HG03354 (cell line): ENCODE results near the gene NUDT3.
A peak's percentile ranks its signal among the peaks of the same experiment; 100 is the strongest.
"Not testable (repeated sequence)": the region's sequence is repeated elsewhere in the genome, so short reads cannot be mapped to it uniquely, and the experiment has no call there.

Source experiments
- ATAC-seq: cut with Tn5 transposase; IDR thresholded peaks from one replicate; pipeline ENCODE4 v1.9.1; 2021; ENCODE audit warnings: mild to moderate bottlenecking; ENCODE audit not compliant: unreplicated experiment, poor library complexity, severe bottlenecking

NUDT3 gene

DNA sequence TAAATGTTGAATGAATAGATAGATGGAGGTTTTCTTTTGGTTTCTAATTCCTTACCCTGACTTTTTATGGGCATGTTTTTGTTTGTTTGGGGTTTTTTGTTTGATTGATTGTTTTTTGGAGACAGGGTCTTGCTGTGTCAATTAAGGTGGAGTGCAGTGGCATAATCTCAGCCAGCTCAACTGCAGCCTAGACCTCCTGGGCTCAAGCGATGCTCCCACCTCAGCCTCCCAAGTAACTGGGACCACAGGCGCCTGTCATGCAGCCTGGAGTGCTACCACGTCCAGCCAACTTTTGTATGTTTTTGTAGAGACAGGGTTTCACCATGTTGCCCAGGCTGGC lies 1.5 kb upstream of the NUDT3 start:
- no peak for ATAC-seq

DNA sequence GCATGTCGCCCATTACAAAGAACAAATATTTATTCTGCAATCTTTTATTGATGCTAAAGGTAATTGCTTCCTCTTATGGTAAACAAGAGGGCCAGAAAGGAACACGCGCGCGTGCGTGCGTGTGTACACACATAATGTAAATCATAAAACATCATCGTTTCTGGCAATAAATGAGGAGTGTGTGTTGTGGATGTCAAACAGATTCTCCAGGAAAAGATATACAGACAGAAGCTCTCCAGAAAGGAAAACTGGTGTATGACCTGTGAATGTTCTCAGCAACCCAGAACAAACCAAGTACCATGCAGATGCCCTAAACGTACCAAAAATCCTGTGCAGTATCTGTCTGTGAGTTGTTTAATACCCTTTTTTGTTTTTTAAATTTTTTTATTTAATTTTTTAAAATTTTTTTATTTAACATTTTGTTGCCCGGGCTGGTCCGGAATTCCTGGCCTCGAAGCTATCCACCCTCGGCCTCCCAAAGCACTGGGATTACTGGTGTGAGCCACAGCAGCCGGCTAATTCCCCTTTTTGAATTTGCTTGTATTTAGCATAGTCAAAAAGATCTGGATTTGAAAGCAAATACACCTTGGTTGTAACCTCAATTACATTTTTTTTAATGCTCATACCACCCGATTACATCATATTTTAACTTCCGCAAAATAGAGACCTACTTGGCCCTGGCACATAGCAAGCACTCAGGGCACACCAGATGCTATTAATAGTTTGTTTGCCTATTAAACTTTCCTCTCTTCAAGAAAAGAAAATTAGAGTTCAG lies 909 bp upstream of the NUDT3 start:
- no peak for ATAC-seq

DNA sequence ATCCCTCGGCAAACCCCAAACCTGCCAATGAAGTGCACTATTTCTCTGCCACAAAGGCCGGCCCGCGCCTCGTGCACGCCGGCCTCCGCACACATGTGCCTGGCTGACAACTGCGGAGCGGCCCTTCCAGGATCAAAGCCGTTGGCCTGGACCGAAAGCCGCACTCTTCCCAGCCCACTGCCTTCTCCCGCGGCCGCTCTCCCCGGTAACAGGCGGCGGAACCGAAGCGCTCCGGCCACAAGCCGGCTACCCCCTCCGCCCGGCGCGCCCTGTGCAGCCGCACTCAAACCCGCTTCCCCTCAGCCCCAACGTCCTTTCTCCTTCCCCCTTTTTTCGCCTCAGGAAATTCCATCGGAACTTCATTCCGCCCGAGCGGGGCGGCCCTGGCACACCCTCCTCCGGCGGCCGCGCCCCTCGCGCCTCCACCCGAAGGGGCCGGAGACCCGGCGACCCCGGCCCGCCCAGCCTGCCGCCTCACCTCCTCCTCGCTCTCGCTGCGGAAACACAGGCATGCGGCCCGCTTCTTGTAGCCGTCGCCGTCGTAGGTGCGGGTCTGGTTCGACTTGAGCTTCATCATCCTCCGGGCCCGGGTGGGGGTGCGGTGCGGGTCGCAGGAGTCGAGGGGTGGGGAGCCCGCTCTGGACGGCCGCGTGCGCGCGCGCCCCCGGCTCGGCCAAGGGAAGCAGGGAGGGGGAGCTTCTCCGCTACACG lies 528 bp downstream of the NUDT3 start:
- ATAC-seq, result peak; percentile 42

DNA sequence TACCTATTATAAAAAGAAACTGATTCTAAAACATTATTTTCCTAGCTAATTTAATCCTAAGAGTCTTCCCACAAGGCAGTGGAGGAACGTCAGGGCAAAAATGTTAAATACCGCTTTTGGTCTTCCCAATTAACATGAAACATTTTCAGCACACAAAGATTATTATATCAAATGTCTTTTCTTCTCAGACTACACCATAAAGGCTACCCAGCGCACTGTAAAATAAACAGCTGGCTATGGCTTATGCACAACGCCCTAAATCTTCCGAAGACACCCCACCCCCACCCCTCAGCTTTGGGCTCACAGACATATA lies 1.0 kb downstream of the NUDT3 start:
- ATAC-seq, result no peak

DNA sequence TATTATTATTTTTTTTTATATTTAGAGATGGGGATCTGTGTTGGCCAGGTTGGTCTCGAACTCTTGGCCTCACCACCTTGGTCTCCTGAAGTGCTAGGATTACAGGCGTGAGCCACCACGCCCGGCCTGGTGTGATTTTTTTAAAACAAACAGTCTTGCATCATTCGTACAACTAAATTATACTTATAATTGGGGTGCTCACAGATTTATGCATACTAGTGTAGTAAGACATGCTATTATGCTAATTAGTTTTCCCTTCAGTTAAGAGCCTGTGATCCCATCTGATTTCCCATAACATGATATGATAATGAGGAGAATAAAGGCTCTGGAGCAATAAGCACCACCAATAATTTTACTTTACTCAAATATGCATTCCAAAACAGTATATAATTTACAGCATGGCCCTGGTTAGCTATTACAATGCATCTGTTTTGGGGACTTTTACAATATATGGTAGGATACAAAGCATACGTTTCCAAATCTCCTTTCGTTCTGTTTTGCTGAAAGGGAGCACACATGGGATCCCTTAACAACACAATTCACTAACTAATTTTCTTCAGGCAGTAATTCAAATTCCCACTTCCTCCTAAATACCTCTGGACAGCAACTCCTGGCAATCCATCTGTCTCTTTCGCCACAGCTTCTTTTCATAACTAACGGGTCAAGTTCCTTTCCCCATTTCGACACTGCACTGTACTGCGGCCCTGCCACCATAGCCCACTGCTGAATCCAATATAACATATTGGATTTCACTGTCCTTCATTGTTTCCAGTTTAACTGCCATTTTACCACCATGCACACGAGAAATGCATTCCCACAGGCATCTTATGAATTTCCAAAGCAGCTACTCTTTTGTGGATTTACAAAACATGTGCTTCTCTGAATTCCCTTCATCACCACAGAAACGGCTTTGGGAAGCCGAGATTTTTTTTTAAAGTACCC lies 1.7 kb downstream of the NUDT3 start:
- ATAC-seq, result no peak

DNA sequence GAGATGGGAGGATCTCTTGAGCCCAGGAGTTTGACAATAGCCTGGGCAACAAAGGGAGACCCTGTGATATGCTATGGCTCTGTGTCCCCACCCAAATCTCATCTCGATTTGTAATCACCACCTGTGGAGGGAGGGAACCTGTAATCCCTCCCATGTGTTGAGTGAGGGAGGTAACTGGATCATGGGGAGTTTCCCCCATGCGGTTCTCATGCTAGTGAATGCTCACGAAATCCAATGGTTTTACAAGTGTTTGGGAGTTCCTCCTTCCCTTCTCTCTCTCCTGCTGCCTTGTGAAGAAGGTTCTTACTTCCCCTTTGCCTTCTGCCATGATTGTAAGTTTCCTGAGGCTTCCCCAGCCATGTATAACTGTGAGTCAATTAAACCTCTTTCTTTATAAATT lies 3.4 kb downstream of the NUDT3 start:
- no peak for ATAC-seq

DNA sequence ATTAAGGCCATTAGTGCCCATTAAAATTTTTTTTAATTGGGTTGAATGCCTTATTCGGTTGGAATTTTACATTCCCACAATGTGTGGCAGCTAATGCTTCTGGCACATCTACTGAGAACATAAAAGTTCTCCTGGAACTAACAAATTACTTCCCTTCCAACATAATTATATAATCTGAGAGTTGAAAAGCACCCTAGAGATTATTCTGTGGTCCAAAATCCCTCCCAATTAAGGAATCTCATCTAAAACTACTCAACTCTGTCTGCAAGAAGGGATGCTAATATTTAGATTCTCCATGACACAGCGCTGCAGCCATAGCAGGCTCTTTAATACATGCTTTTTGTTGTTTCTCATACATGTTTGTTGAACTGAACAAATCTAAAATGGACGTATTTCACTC lies 4.0 kb downstream of the NUDT3 start:
- no peak for ATAC-seq

DNA sequence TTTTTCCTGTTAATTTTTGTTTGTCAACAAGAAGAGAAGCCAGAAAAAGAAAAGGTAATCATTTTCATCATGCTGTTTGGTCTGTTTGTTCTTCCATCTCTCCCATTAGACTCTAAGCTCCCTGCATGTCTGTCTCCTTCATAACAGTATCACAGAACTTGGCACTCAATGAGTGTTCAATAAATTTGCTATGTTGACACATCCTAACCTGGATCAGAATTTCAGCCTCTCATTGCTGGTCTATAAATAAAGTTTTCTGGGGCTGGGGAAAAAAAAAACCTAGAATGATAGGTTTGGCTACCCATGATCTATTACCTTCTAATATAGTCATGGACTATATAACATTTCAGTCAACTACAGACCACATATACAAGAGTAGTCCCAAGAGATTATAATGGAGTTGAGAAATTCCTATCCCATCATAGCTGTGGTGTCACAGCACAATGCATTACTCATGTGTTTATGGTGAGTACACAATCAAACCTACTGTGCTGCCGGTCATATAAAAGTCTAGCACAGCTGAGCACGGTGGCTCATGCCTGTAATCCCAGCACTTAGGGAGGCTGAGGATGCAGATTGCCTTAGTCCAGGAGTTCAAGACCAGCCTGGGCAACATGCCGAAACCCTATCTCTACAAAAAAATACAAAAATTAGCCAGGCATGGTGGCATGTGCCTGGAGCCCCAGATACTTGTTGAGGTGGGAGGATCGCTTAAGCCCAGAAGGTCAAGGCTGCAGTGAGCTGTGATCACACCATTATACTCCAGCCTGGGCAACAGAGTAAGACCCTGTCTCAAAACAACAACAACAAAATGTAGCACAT lies 5.9 kb downstream of the NUDT3 start:
- ATAC-seq, result no peak

DNA sequence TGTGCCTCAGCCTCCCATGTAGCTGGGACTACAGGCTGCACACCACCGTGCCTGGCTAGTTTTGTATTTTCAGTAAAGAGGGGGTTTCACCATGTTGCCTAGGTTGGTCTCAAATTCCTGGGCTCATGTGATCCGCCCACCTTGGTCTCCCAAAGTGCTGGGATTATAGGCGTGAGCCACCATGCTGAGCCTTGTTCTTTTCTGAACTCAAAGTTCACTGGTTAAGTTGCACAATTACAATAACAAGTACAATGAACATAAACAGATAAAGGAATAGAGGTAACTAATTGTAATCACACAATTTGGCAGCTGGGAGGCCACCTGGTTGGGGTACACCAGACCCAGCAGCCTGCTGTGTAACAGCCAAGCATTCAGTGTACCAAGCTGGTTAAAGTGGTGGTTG lies 6.7 kb downstream of the NUDT3 start:
- ATAC-seq, result no peak

DNA sequence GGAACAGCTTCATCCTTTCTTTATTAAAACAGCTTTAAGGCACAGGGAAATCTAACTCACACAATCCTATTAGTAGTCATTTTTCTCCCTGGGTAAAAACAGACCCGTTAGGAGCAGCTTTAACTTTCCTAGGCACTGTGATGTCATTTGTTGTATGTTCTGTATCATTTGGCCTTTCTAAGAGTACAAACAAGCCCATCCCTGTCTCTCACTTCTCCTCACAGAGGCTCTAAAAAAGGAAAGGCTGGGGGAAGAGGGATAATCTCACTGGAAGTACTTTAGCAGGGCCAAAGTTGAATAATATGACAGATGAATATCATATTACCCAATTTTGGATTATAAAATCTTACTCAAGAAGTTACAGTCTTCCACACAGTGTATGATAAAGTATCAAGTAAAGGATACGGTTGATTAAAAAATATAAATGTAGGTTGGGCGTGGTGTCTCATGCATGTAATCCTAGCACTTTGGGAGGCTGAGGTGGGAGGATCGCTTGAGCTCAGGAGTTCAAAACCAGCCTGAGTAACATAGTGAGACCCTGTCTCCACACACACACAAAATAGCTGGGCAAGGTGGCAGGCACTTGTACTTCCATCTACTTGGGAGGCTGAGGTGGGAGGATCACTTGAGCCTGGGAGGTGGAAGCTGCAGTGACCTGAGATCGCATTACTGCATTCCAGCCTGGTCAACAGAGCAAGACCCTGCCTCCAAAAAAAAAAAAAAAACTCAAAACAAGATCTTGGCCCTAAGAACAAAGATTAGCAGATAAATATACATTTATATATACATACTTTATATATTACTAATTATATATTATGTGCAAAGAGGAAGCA lies 7.9 kb downstream of the NUDT3 start:
- no peak for ATAC-seq

DNA sequence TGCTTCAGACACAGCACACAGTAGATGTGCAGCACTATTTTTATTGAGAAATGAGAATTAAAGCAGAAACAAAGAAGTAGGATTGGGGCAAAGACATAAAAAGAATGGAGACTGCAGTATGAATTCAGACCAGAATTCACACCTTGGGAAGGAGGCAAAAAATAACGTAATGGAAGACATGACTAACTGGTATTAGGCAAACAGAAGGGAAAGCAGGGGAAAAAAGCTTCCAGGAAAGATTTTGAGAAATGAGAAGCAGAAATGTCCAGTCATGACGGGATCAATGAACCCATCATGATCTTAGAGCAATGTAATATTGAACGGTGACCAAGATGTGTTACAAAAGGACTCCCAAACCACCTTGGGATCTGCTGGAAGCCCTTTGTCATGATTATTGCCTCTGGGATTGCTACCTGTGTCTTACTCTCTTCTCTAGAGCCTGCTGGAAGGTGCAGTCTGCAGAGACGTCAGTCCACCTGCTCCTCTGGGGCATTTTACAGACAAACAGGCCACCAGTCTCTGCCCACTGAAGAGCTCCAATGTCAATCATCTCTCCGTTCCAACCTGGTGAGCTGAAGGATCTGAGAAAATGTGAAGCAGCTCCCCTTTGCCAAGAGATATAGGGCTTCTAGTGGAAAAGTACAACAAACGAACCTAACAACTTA lies 8.7 kb downstream of the NUDT3 start:
- no peak for ATAC-seq

DNA sequence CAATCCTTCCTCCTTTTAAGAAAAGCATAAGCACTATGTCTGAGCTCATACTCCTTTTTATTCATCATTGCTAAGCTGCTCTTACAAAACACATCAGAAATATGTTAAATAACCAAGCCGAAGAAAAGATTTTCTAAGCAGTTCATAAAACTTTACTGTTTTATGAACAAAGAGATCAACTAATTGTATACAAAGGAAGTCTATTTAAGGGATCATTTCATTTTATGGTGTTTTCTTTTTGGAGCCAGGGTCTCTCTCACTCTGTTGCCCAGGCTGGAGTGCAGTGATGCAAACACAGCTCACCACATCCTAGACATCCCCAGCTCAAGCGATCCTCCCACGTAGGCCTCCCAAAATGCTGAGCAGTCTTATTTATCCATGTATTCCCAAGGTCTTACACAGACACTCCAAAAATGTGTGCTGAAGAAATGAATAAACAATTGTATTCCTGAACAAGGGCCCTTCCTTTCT lies 9.3 kb downstream of the NUDT3 start:
- no peak for ATAC-seq

DNA sequence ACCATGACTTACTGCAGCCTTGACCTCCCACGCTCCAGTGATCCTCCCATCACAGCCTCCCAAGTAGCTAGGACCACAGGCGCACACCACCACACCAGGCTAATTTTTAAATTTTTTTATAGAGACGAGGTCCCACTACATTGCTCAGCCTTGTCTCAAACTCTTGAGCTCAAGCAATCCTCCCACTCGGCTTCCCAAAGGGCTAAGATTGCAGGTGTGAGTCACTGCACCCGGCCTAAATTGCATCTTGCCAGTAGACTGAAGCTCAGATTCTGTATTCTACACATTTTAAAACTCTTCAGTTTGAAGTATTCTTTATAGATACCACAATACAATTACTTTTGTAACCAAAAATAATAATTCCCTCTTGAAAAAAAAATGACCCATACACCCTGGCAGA lies 11.4 kb downstream of the NUDT3 start:
- no peak for ATAC-seq

DNA sequence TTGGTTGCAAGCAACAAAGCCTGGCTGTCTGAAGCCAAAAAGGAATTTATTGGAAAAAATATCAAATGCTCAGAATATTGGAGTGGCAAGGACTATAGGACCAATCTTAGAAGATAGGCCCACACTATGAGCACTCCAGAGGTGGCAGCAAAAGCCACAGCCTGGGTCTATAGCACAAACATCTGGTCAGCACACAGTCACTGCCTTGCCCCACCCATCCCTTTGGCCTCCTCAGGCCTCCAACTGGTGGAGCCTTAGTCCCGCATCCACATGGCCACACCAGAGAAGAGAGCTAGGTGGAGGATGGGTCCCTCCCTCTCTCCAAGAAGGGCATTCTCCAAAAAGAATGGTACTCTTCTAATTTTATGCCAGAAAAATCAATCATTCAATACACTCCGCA lies 14.0 kb downstream of the NUDT3 start:
- ATAC-seq, result no peak

DNA sequence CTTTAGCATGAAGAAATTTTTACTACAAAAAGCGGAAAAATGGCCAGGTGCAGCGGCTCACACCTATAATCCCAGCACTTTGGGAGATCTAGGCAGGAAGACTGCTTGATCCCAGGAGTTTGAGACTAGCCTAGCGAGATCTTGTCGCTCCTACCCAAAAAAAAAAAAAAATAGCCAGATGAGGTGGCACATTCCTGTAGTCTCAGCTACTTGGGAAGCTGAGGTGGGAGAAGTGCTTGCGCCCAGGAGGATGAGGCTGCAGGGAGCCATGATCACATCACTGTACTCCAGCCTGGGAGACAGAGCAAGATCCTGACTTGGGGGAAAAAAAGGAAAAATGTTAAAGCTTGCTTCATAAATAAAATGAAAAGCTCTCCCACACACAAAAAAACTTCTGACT lies 14.5 kb downstream of the NUDT3 start:
- no peak for ATAC-seq

DNA sequence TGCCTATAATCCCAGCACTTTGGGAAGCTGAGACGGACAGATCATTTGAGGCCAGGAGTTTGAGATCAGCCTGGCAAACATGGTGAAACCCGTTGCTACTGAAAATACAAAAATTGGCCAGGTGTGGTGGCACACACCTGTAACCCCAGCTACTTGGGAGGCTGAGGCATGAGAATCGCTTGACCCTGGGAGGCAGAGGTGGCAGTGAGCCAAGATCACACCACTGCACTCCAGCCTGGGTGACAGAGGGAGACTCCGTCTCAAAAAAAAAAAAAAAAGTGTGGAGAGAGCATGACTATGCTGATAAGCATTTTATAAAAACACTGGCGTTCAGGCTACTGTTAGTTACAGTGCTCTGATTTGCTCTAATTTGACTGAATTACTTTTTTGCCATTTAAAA lies 14.9 kb downstream of the NUDT3 start:
- not testable (repeated sequence) for ATAC-seq

DNA sequence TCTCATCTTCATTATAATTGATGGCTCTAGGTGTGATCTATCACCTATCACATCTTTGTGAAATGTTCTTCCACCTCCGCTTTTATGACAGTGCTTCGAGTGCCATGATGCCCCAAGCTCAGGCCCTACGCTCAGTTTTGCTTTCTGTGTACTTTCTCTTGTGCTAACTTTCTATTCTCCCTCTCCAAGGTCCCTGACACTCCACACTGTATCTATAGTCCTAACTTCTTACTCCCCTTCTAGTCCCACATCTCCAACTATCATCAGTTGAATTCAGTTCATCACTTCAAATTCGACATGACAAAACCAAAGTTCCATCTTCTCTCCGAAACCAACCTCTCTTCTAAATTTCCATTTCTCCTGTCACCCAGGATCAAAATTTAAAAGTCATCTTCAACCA lies 16.6 kb downstream of the NUDT3 start:
- ATAC-seq, result no peak

DNA sequence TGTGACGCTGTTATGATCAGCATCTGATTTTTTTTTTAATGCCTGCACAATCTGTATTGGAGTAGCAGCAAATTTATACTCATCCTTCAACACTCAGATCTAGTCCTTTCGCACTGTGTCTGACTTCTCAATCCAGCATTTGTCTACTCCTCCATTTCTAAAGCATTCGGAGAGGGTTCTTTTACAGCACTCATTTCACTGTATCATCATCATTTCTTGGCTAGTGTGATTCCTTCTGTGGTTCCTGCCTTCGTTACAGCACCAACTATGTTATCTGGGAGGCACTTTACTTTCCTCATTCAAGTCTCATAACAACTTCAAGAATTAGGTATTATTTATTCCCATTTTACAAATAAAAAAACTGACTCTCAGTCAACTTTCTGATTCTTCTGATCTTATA lies 18.0 kb downstream of the NUDT3 start:
- no peak for ATAC-seq
